ENCODE data around the gene EFNA5. TPM values are rescaled to one million over a fixed set of nuclear protein-coding genes. Genes with fewer than 3 reads are reported as not detected.

EFNA5 gene
- total and polyA plus RNA-seq, 10 of the 15 experiments (the other 5 are each of a cell fraction or from before 2014, with no cell fraction given), result 0.19 to 12.6 (median 3.9) TPM

DNA sequence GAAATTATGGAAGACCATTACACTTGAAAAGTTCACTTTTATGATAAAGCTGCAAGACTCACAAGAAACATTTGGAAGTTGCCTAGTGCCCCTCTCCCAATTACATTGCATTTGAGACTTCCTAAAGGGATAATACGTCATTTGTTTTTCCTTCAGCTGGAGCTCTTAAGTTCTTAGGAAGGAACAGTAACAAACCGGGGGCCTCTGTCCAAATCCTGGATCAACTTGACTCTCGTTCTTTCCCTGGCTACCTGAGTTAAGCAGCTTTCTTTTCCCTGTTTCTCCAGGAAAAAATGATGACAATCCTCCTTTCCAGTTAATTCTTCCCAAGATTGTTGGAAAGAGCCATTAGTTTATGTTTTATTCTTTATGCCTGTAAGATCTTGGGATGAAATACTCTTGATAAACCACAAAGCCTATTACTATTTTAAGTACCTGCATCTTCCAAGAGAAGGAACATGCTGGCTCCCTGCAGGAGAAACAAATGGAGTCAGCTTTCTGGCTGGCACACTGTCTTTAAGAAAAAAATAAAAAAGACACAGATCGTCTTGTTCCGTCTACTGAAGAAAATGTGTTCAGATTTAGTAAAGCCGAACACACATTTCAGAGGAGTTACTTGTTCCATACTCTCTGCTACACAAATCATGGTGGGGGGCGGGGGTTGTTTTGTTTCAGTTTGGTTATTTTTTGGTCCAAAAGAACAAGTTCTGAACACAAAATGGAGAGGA lies 297.9 kb downstream of the EFNA5 start:
- H2AFZ ChIP-seq (ENCODE audit: control insufficient read depth, low read depth, low read length), result no peak overlapping the region
- intact Hi-C loops (cut with micrococcal nuclease; ENCODE audit: unreplicated experiment), result no loop called here
- H3K36me3 ChIP-seq (ENCODE audit: control insufficient read depth in 2 of 2, insufficient read depth in 2 of 2, low read length in 1 of 2), result no peaks in the 10 kb centered on the region
- H3K9ac ChIP-seq (ENCODE audit: control insufficient read depth, insufficient read depth, low read length), result no peak overlapping the region
- ChIA-PET CTCF (no interaction called here), SMC1A (ENCODE audit: uncharacterized antibody, unreplicated experiment) (interaction anchor here (0.6 to 2.5 kb wide), 7 partner anchors 9 to 199 kb away, joined by 3 to 12 read pairs (median 4); no protein-coding TSS in a partner anchor), RAD21 (ENCODE audit: unreplicated experiment) (no interaction called here), POLR2A (no interaction called here)
- no peak for ATAC-seq
- no peaks in the 10 kb centered on the region for H3K27me3 ChIP-seq (replicated peaks in 1 of 2; ENCODE audit: control insufficient read depth in 2 of 2, insufficient read depth in 2 of 2, low read length in 1 of 2)
- no peak overlapping the region for H3K4me3 ChIP-seq
- BruUV-seq (replicated peaks), result no TSS peak
- no peak for FAIRE-seq
- no peak for DNase-seq (ENCODE audit: low read depth, low spot score)
- in situ Hi-C loops (cut with MboI), result no loop called here
- H3K79me2 ChIP-seq (ENCODE audit: control insufficient read depth, insufficient read depth, low read length), result no peaks in the 10 kb centered on the region
- H4K20me1 ChIP-seq (ENCODE audit: control insufficient read depth, insufficient read depth), result no peaks in the 10 kb centered on the region
- H3K27ac ChIP-seq (ENCODE audit: control insufficient read depth, insufficient read depth), result no peak overlapping the region
- H3K4me1 ChIP-seq (ENCODE audit: control insufficient read depth, insufficient read depth, low read length), result no peaks in the 10 kb centered on the region
- no peak for TF ChIP-seq TCF12 (IDR thresholded peaks at IDR 0.05; ENCODE audit: low read depth, low read length)
- TF ChIP-seq EP300 (IDR thresholded peaks at IDR 0.05; ENCODE audit: borderline replicate concordance in 1 of 2, control insufficient read depth in 1 of 2, low read depth in 2 of 2, low read length in 2 of 2), result no peak
- TF ChIP-seq NBN (IDR thresholded peaks at IDR 0.05), result no peak
- TF ChIP-seq NR2C2 (IDR thresholded peaks at IDR 0.05; ENCODE audit: borderline replicate concordance, control insufficient read depth, insufficient read length, low read depth), result no peak
- TF ChIP-seq RB1 (IDR thresholded peaks at IDR 0.05; ENCODE audit: borderline replicate concordance), result no peak
- TF ChIP-seq, protein P1, sequence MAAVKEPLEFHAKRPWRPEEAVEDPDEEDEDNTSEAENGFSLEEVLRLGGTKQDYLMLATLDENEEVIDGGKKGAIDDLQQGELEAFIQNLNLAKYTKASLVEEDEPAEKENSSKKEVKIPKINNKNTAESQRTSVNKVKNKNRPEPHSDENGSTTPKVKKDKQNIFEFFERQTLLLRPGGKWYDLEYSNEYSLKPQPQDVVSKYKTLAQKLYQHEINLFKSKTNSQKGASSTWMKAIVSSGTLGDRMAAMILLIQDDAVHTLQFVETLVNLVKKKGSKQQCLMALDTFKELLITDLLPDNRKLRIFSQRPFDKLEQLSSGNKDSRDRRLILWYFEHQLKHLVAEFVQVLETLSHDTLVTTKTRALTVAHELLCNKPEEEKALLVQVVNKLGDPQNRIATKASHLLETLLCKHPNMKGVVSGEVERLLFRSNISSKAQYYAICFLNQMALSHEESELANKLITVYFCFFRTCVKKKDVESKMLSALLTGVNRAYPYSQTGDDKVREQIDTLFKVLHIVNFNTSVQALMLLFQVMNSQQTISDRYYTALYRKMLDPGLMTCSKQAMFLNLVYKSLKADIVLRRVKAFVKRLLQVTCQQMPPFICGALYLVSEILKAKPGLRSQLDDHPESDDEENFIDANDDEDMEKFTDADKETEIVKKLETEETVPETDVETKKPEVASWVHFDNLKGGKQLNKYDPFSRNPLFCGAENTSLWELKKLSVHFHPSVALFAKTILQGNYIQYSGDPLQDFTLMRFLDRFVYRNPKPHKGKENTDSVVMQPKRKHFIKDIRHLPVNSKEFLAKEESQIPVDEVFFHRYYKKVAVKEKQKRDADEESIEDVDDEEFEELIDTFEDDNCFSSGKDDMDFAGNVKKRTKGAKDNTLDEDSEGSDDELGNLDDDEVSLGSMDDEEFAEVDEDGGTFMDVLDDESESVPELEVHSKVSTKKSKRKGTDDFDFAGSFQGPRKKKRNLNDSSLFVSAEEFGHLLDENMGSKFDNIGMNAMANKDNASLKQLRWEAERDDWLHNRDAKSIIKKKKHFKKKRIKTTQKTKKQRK (IDR thresholded peaks at IDR 0.05; ENCODE audit: low read depth, low read length), result no peak
- TF ChIP-seq NFXL1 (IDR thresholded peaks at IDR 0.05; ENCODE audit: borderline replicate concordance), result no peak
- TF ChIP-seq ZBTB33 (IDR thresholded peaks at IDR 0.05), result no peak
- no peak for TF ChIP-seq LARP7 (IDR thresholded peaks at IDR 0.05)
- TF ChIP-seq FOXM1 (IDR thresholded peaks at IDR 0.05; ENCODE audit: low read depth, low read length), result no peak
- TF ChIP-seq DPF2 (IDR thresholded peaks at IDR 0.05), result no peak
- no peak for TF ChIP-seq BCL11A (IDR thresholded peaks at IDR 0.05; ENCODE audit: low read depth, low read length)
- no peak for TF ChIP-seq TCF3 (IDR thresholded peaks at IDR 0.05; ENCODE audit: borderline replicate concordance, insufficient read depth, low read depth, low read length)
- no peak for TF ChIP-seq RUNX3 (IDR thresholded peaks at IDR 0.05; ENCODE audit: low read length)
- TF ChIP-seq ZBED1 (IDR thresholded peaks at IDR 0.05; ENCODE audit: borderline replicate concordance), result no peak
- no peak overlapping the region for H3K4me2 ChIP-seq (ENCODE audit: control insufficient read depth, insufficient read depth)
- 63% methylated on average over 7 of the region's 7 CpGs for WGBS (ENCODE audit: insufficient coverage, insufficient replicate concordance, low lambda C conversion rate, missing lambda C conversion rate)
- H3K9me3 ChIP-seq (replicated peaks; ENCODE audit: control insufficient read depth, insufficient read depth, low read length), result no peaks in the 10 kb centered on the region; the same call in 2 of the 3 replicates
